ENCODE results near the gene KLF12.

Gene KLF12

DNA sequence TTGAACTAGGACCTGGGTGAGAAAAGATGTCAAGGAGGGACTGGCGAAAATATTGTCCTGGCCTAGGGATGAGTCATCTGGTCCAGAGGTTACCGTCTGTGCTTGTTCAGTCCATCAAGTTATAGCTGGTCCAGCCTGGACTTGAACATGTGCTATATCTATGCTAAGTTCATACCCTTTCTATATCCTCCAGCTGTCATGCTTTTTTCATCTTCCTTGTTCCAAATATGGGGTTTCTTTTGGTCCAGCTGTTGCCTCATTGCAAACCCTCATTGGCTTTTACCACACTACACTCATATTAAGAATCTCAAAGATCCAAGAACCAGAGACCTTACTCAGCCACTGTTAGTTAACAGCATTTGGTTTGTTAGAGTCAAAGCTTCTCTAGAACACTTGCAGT, 19.1 kb upstream of the KLF12 start:
- no peak overlapping the region for H3K4me3 ChIP-seq (ENCODE audit: low read length)
- peak; percentile 20 for DNase-seq (ENCODE audit: low read depth)
- TF ChIP-seq, protein P1, sequence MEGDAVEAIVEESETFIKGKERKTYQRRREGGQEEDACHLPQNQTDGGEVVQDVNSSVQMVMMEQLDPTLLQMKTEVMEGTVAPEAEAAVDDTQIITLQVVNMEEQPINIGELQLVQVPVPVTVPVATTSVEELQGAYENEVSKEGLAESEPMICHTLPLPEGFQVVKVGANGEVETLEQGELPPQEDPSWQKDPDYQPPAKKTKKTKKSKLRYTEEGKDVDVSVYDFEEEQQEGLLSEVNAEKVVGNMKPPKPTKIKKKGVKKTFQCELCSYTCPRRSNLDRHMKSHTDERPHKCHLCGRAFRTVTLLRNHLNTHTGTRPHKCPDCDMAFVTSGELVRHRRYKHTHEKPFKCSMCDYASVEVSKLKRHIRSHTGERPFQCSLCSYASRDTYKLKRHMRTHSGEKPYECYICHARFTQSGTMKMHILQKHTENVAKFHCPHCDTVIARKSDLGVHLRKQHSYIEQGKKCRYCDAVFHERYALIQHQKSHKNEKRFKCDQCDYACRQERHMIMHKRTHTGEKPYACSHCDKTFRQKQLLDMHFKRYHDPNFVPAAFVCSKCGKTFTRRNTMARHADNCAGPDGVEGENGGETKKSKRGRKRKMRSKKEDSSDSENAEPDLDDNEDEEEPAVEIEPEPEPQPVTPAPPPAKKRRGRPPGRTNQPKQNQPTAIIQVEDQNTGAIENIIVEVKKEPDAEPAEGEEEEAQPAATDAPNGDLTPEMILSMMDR (IDR thresholded peaks at IDR 0.05; ENCODE audit: insufficient read depth, low read depth, low read length, missing control alignments): no peak

DNA sequence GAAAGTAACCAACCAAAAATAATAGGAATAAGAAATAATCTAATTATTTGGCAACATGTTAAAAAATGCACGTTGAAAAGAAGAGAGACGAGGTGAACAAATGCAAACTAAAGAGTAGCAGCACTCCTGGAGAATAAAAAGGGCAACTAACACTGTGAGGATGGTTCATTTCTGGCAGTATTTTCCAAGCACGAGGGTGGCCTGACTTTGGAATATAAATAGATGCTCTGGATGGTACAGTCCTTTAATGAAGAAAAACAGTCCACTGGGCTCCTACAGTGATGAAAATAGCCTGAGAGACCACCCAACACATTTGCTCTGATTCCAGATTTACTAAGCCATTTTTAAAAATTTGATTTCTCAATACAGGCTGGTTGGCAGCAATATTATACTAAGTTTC, 17.7 kb upstream of the KLF12 start:
- no peak overlapping the region for H3K4me3 ChIP-seq (ENCODE audit: low read length)
- TF ChIP-seq, protein P1 (IDR thresholded peaks at IDR 0.05; ENCODE audit: insufficient read depth, low read depth, low read length, missing control alignments): no peak
- DNase-seq (ENCODE audit: low read depth): no peak

DNA sequence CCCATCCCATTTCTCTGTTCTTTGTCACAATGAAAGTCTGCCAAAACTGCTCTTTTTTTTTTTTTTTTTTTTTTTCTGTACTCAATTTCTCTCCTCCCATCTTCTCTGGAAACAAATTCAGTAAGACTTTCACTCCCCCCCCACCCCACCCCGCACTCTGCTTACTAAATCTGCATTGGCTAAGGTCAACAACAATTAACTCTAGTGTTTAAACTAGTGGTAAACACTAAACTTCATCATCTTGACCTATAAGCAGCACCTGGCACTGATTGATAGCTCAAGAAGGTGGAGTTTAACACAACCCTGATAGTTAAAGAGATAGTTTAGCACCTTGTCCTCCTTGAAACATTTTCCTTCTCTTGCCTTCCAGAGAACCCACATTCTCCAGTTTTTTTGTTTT, 14.1 kb upstream of the KLF12 start:
- no peak overlapping the region for H3K4me3 ChIP-seq (ENCODE audit: low read length)
- TF ChIP-seq, protein P1 (IDR thresholded peaks at IDR 0.05; ENCODE audit: insufficient read depth, low read depth, low read length, missing control alignments): no peak
- no peak for DNase-seq (ENCODE audit: low read depth)

DNA sequence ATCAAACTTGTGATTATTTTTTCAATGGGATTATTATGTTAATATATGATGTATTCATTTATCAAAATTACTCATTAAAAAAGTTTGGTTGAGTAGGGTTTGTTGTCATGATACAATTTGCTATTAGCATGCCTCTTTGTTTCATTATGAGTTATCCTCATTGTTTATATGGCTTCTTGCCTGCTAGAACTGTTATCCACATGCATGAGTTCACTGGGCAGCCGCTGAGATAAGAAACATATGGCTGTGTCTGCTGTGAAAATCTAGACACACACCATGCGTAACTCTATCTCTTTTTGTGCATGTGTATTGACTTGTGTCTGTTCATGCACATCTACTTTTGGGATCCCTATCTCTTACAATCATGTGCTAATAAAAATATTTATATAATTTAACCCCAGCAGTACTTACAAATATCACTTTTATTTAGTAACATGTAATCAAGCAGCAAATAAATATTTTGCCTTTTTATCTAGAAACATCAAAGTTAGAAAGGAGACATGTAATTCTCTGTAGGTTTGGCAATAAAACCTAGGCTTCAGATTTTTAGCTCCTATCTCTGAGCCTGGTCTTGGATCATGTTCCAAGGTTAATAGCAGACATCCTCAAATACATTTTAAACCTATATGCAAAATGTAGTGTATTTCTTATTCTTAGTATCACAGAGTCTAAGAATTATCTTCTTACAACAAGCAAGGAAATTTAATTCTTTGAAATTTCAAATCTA, 11.2 kb upstream of the KLF12 start:
- DNase-seq (ENCODE audit: low read depth): no peak
- TF ChIP-seq, protein P1 (IDR thresholded peaks at IDR 0.05; ENCODE audit: insufficient read depth, low read depth, low read length, missing control alignments): no peak
- no peak overlapping the region for H3K4me3 ChIP-seq (ENCODE audit: low read length)

DNA sequence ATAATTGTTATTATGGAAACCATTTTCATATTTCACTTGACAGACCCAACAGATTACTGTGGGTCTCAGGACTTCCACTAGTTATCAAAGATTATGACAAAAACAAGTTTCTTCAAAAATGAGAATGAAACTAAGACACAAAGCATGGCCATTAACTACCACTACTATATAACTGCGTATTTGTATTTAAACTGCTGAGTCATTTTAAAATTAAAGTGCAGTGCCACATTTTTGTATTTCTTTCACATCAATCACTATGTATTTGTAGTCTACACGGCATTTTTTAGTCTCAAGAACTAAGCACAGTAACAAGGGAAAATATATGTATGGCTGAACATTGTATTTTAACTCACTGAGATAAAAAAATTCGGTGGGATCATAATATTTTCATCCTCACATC, 10.1 kb upstream of the KLF12 start:
- TF ChIP-seq, protein P1 (IDR thresholded peaks at IDR 0.05; ENCODE audit: insufficient read depth, low read depth, low read length, missing control alignments): no peak
- no peak for DNase-seq (ENCODE audit: low read depth)
- H3K4me3 ChIP-seq (ENCODE audit: low read length): no peak overlapping the region

DNA sequence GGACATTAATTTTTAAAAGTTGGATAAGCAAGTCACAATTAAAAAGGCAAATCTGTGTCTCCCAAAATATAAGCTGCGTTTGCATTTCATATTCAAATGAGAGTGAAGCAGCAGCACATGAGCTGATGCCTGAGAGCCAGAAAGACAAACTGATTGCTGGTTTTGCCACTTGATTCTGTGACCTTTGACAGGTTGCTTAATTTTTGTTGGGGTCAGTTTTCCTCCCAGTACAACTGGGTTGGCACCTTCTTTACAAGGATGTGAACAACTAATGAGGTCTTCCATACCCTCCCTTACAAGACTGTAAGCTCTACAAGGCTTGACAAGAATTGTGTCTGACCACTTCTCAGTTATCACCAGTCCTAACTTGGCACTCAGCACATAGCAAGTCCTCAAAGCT, 8.1 kb upstream of the KLF12 start:
- no peak for DNase-seq (ENCODE audit: low read depth)
- TF ChIP-seq, protein P1 (IDR thresholded peaks at IDR 0.05; ENCODE audit: insufficient read depth, low read depth, low read length, missing control alignments): no peak
- H3K4me3 ChIP-seq (ENCODE audit: low read length): no peak overlapping the region

DNA sequence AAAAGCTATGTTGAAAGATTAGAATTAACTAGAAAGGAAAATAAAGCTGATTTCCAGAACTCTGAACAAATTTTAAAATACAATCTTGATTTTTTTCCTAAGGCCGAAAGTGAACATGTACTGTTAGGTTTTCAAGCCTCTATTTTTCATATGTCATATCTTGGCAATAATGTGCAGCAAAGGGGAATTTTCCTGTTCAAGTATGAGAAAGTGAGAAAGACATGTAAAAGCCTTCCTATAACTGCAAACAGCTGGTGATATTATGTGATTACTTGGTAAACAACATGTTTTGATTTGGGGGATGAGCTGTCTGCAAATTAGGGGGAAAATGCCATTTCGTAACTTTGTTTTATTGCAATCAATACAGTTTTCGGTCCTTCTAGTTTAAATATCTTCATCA, 4.0 kb upstream of the KLF12 start:
- H3K4me3 ChIP-seq (ENCODE audit: low read length): no peak overlapping the region
- TF ChIP-seq, protein P1 (IDR thresholded peaks at IDR 0.05; ENCODE audit: insufficient read depth, low read depth, low read length, missing control alignments): no peak
- DNase-seq (ENCODE audit: low read depth): no peak

All from epithelial cell of esophagus (primary cell).